ENCODE data around the gene ASB1. TPM values are rescaled to one million over a fixed set of nuclear protein-coding genes. Genes with fewer than 3 reads are reported as not detected.

ASB1 gene
- total and polyA plus RNA-seq, 2 of the 13 experiments (the other 11 are each of a cell fraction or from before 2014, with no cell fraction given), result 48.6 to 49.2 TPM

DNA sequence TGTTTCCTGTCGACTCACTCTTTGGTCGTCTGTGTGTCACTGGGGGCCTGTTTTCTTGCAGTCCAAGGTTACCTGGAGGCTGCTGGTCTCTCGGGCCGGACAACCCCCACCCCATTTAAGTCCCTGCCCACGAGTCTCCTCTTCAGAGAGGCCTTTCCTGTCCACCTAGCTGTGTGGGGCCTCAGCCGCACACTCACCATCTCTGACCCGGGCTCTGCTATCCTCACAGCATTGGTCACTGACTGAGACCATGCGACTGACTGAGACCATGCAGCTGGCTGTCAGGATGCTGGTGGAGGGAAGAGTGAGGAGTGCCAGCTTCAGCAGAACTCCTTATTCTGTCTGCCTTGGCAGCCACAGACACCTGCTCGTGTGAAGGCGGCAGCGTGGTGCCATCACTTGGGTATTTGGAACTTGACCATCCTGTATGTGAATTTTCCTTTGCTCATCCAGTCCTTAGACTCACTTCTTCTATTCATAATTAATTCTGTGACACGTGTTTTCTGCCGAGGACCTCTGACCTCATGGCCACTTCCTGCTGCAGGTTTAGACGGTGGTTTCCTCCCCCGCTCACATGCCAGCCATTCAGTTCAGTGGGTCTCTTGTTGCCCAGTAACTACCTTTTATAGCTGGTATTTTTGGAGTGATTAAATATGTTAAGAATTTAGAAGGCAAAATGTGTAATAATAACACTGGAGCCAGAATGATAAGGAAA lies 47.5 kb upstream of the ASB1 start (continued):
- TF ChIP-seq, protein P1, sequence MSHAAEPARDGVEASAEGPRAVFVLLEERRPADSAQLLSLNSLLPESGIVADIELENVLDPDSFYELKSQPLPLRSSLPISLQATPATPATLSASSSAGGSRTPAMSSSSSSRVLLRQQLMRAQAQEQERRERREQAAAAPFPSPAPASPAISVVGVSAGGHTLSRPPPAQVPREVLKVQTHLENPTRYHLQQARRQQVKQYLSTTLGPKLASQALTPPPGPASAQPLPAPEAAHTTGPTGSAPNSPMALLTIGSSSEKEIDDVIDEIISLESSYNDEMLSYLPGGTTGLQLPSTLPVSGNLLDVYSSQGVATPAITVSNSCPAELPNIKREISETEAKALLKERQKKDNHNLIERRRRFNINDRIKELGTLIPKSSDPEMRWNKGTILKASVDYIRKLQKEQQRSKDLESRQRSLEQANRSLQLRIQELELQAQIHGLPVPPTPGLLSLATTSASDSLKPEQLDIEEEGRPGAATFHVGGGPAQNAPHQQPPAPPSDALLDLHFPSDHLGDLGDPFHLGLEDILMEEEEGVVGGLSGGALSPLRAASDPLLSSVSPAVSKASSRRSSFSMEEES (CRISPR knock-in tag; IDR thresholded peaks at IDR 0.05), result no peak
- TF ChIP-seq ZNF547 (CRISPR knock-in tag; IDR thresholded peaks at IDR 0.05), result no peak
- TF ChIP-seq, protein P2, sequence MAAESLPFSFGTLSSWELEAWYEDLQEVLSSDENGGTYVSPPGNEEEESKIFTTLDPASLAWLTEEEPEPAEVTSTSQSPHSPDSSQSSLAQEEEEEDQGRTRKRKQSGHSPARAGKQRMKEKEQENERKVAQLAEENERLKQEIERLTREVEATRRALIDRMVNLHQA (CRISPR knock-in tag; IDR thresholded peaks at IDR 0.05), result no peak
- TF ChIP-seq POLR2A (IDR thresholded peaks at IDR 0.05; ENCODE audit: insufficient read depth in 1 of 2, low read depth in 2 of 2, low read length in 2 of 2), result no peak
- TF ChIP-seq NRL (CRISPR knock-in tag; IDR thresholded peaks at IDR 0.05; ENCODE audit: borderline replicate concordance), result no peak
- TF ChIP-seq RBM39 (IDR thresholded peaks at IDR 0.05; ENCODE audit: low read depth, low read length, poor library complexity, severe bottlenecking), result no peak
- no peak for TF ChIP-seq ZNF766 (CRISPR knock-in tag; IDR thresholded peaks at IDR 0.05; ENCODE audit: borderline replicate concordance)
- no peak for TF ChIP-seq ZNF776 (CRISPR knock-in tag; IDR thresholded peaks at IDR 0.05)

DNA sequence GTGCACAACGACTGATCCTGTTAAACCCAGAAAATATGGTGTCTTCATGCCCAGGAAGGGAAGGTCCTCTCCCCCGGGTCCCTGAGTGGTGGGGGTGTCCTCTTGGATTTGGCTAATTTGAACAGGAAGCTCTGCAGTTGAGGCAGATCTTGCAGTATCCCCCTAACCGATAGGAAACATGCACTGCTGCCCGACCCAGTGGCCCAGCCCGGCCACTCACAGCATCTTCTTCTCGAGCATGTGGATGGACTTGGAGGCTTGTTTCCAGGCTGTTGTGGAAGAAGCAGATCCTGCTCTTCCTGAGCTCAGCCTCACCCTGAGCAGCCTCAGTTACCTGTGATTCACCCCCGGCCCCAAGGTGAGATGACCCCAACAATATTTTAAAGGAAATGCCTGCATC lies 46.4 kb upstream of the ASB1 start:
- ATAC-seq (no peak), DNase-seq (ENCODE audit: low spot score) (no peak), FAIRE-seq (no peak)
- no TSS peak for BruUV-seq (replicated peaks)
- Histone ChIP-seq H3K79me2 (ENCODE audit: insufficient read depth, low read length) (no peaks in the 10 kb centered on the region), H2AFZ (ENCODE audit: low read length) (no peak overlapping the region), H3K9me3 (ENCODE audit: low read length) (no peaks in the 10 kb centered on the region), H4K20me1 (ENCODE audit: insufficient read depth, low read length) (no peaks in the 10 kb centered on the region), H3K9ac (ENCODE audit: insufficient read depth, low read depth, low read length) (no peak overlapping the region), H3K4me1 (ENCODE audit: insufficient read depth, low read length) (peaks cover 7% of the 10 kb centered on the region), H3K4me3 (replicated peaks in 1 of 3; ENCODE audit: insufficient read depth in 1 of 3, low read depth in 2 of 3, low read length in 3 of 3) (no peak overlapping the region), H3K27ac (ENCODE audit: extremely low read length, insufficient read depth, low read length) (no peak overlapping the region), H3K36me3 (replicated peaks in 1 of 2; ENCODE audit: control insufficient read depth in 1 of 2, insufficient read depth in 2 of 2, low read length in 2 of 2) (peaks cover 0 to 3% of the 10 kb centered on the region in 2 experiments; a peak in 1 of 5 replicates), H3K27me3 (ENCODE audit: control insufficient read depth in 1 of 2, insufficient read depth in 2 of 2, low read length in 2 of 2) (no peaks in the 10 kb centered on the region), H3K4me2 (ENCODE audit: low read depth, low read length) (no peak overlapping the region)
- no peak for TF ChIP-seq ZNF224 (CRISPR knock-in tag; IDR thresholded peaks at IDR 0.05)
- TF ChIP-seq KDM4B (CRISPR knock-in tag; IDR thresholded peaks at IDR 0.05), result no peak
- no peak for TF ChIP-seq SRSF4 (IDR thresholded peaks at IDR 0.05; ENCODE audit: low read depth, low read length, poor library complexity, severe bottlenecking)
- TF ChIP-seq TBX3 (IDR thresholded peaks at IDR 0.05; ENCODE audit: borderline replicate concordance), result no peak
- no peak for TF ChIP-seq CCDC6 (CRISPR knock-in tag; IDR thresholded peaks at IDR 0.05)
- no peak for TF ChIP-seq JUN (CRISPR knock-in tag; IDR thresholded peaks at IDR 0.05)
- TF ChIP-seq KLF16 (CRISPR knock-in tag; IDR thresholded peaks at IDR 0.05), result no peak
- TF ChIP-seq ZNF292 (CRISPR knock-in tag; IDR thresholded peaks at IDR 0.05; ENCODE audit: borderline replicate concordance, low read depth), result no peak
- TF ChIP-seq YEATS2 (CRISPR knock-in tag; IDR thresholded peaks at IDR 0.05; ENCODE audit: borderline replicate concordance), result no peak
- intact Hi-C loops (cut with micrococcal nuclease; ENCODE audit: unreplicated experiment) (no loop called here), in situ Hi-C loops (cut with HindIII; ENCODE audit: extremely low pct_ligation_motif_present, low pct_unique_long_range_greater_than_20kb) (no loop called here)
- CTCF ChIA-PET (ENCODE audit: low intra/inter-chr PET ratio, low total read pairs), result no interaction called here
- POLR2A ChIA-PET, result no interaction called here
- WGBS (ENCODE audit: low lambda C conversion rate), result 95% methylated on average over 6 of the region's 7 CpGs

All from HepG2 (cell line).